HEK293 (cell line): ENCODE data around the gene METTL2B.

Experiments
- EGR2 ChIP-seq: fragments of 450-650 bp; formaldehyde crosslinking; IDR thresholded peaks from 2 replicates; pipeline ENCODE4 v1.5.1; 2016; ENCODE audit warnings: low read depth, missing biosample characterization, missing genetic modification characterization
- GLIS1 ChIP-seq: fragments of 450-650 bp; formaldehyde crosslinking; IDR thresholded peaks from 2 replicates; pipeline ENCODE4 v1.5.1; 2016; ENCODE audit warnings: missing biosample characterization, missing genetic modification characterization
- KLF1 ChIP-seq: fragments of 450-650 bp; formaldehyde crosslinking; IDR thresholded peaks from 2 replicates; pipeline ENCODE4 v1.5.1; 2016; ENCODE audit warnings: missing biosample characterization, missing genetic modification characterization
- KLF8 ChIP-seq: fragments of 450-650 bp; formaldehyde crosslinking; IDR thresholded peaks from 2 replicates; pipeline ENCODE4 v1.5.1; 2016; ENCODE audit warnings: missing biosample characterization, missing genetic modification characterization
- KLF9 ChIP-seq: fragments of 450-650 bp; formaldehyde crosslinking; IDR thresholded peaks from 2 replicates; pipeline ENCODE4 v1.5.1; 2016; ENCODE audit warnings: missing biosample characterization, missing genetic modification characterization, low read depth
- RBAK ChIP-seq: fragments of 450-650 bp; formaldehyde crosslinking; IDR thresholded peaks from 2 replicates; pipeline ENCODE4 v1.5.1; 2016; ENCODE audit warnings: missing biosample characterization, missing genetic modification characterization
- REST ChIP-seq: fragments of 450-650 bp; formaldehyde crosslinking; IDR thresholded peaks from 2 replicates; pipeline ENCODE4 v1.5.1; 2016; ENCODE audit warnings: missing biosample characterization, missing genetic modification characterization
- SP2 ChIP-seq: fragments of 450-650 bp; formaldehyde crosslinking; IDR thresholded peaks from 2 replicates; pipeline ENCODE4 v1.5.1; 2016; ENCODE audit warnings: missing biosample characterization, missing genetic modification characterization
- SP3 ChIP-seq: fragments of 450-650 bp; formaldehyde crosslinking; IDR thresholded peaks from 2 replicates; pipeline ENCODE4 v1.5.1; 2016; ENCODE audit warnings: missing biosample characterization, missing genetic modification characterization
- SP7 ChIP-seq: fragments of 450-650 bp; formaldehyde crosslinking; IDR thresholded peaks from 2 replicates; pipeline ENCODE4 v1.5.1; 2016; ENCODE audit warnings: missing biosample characterization, missing genetic modification characterization
- ZBTB26 ChIP-seq: fragments of 450-650 bp; formaldehyde crosslinking; optimal IDR thresholded peaks from 2 replicates; pipeline ENCODE3; 2016; ENCODE audit warnings: missing biosample characterization, mild to moderate bottlenecking, missing genetic modification characterization
- ZBTB8A ChIP-seq: fragments of 450-650 bp; formaldehyde crosslinking; IDR thresholded peaks from 2 replicates; pipeline ENCODE4 v1.5.1; 2016; ENCODE audit warnings: missing biosample characterization, missing genetic modification characterization
- ZFP3 ChIP-seq: fragments of 450-650 bp; formaldehyde crosslinking; IDR thresholded peaks from 2 replicates; pipeline ENCODE4 v1.5.1; 2016; ENCODE audit warnings: low read depth, missing biosample characterization, missing genetic modification characterization
- ZFP37 ChIP-seq: fragments of 450-650 bp; formaldehyde crosslinking; IDR thresholded peaks from 2 replicates; pipeline ENCODE4 v1.5.1; 2016; ENCODE audit warnings: missing biosample characterization, missing genetic modification characterization
- ZNF18 ChIP-seq: fragments of 450-650 bp; formaldehyde crosslinking; IDR thresholded peaks from 2 replicates; pipeline ENCODE4 v1.5.1; 2016; ENCODE audit warnings: missing biosample characterization, missing genetic modification characterization
- ZNF202 ChIP-seq: fragments of 450-650 bp; formaldehyde crosslinking; IDR thresholded peaks from 2 replicates; pipeline ENCODE4 v1.5.1; 2016; ENCODE audit warnings: missing biosample characterization, missing genetic modification characterization, borderline replicate concordance
- ZNF354C ChIP-seq: fragments of 450-650 bp; formaldehyde crosslinking; IDR thresholded peaks from 2 replicates; pipeline ENCODE4 v1.5.1; 2016; ENCODE audit warnings: missing biosample characterization, missing genetic modification characterization, low read depth, borderline replicate concordance
- ZNF404 ChIP-seq: fragments of 450-650 bp; formaldehyde crosslinking; IDR thresholded peaks from 2 replicates; pipeline ENCODE4 v1.5.1; 2017; ENCODE audit warnings: missing biosample characterization, missing genetic modification characterization
- ZNF473 ChIP-seq: fragments of 450-650 bp; formaldehyde crosslinking; IDR thresholded peaks from 2 replicates; pipeline ENCODE4 v1.5.1; 2017; ENCODE audit warnings: missing biosample characterization, missing genetic modification characterization
- ZNF501 ChIP-seq: fragments of 450-650 bp; formaldehyde crosslinking; IDR thresholded peaks from 2 replicates; pipeline ENCODE4 v1.5.1; 2016; ENCODE audit warnings: missing biosample characterization, missing genetic modification characterization
- ZNF518A ChIP-seq: fragments of 450-650 bp; formaldehyde crosslinking; conservative IDR thresholded peaks from 2 replicates; pipeline ENCODE4 v1.5.1; 2016; ENCODE audit warnings: low read depth, missing biosample characterization, missing genetic modification characterization
- ZNF561 ChIP-seq: fragments of 450-650 bp; IDR thresholded peaks from 2 replicates; pipeline ENCODE4 v1.5.1; 2018; ENCODE audit warnings: missing biosample characterization, missing genetic modification characterization, borderline replicate concordance
- ZNF596 ChIP-seq: fragments of 450-650 bp; IDR thresholded peaks from 2 replicates; pipeline ENCODE4 v1.5.0; 2018; ENCODE audit warnings: missing biosample characterization, mild to moderate bottlenecking, missing genetic modification characterization, moderate library complexity
- ZNF624 ChIP-seq: fragments of 450-650 bp; formaldehyde crosslinking; IDR thresholded peaks from 2 replicates; pipeline ENCODE4 v1.5.1; 2017; ENCODE audit warnings: missing biosample characterization, missing genetic modification characterization
- ZNF785 ChIP-seq: fragments of 450-650 bp; formaldehyde crosslinking; IDR thresholded peaks from 2 replicates; pipeline ENCODE4 v1.5.1; 2016; ENCODE audit warnings: missing biosample characterization, missing genetic modification characterization
- ZSCAN5A ChIP-seq: fragments of 450-650 bp; formaldehyde crosslinking; IDR thresholded peaks from 2 replicates; pipeline ENCODE4 v1.5.1; 2016; ENCODE audit warnings: missing biosample characterization, missing genetic modification characterization
- ZXDB ChIP-seq: fragments of 450-650 bp; formaldehyde crosslinking; IDR thresholded peaks from 2 replicates; pipeline ENCODE4 v1.5.1; 2016; ENCODE audit warnings: missing biosample characterization, missing genetic modification characterization

Gene METTL2B

GRCh38 chr7:128455543-128456254 is 20.8 kb upstream of the METTL2B start, which contains the start of gene HILPDA (continued):
- peak; percentile 30; the same call in 1 of the 2 replicates for TF ChIP-seq REST
- no peak for TF ChIP-seq ZNF596 (tag by site-specific recombination)
- TF ChIP-seq SP7 = peak; percentile 64
- peak; percentile 81; the same call in 1 of the 2 replicates for TF ChIP-seq ZNF561 (tag by site-specific recombination)
- no peak for TF ChIP-seq ZNF202 (tag by site-specific recombination)
- no peak for TF ChIP-seq ZNF624
- TF ChIP-seq ZNF18 (tag by site-specific recombination) = no peak
- peak; percentile 79 for TF ChIP-seq ZBTB8A (tag by site-specific recombination)
- peak; percentile 77 for TF ChIP-seq ZXDB (tag by site-specific recombination)
- TF ChIP-seq KLF1 (tag by site-specific recombination) = peak; percentile 90
- peak; percentile 35; the same call in 1 of the 2 replicates for TF ChIP-seq EGR2 (tag by site-specific recombination)
- TF ChIP-seq ZNF473 (tag by site-specific recombination) = no peak
- no peak for TF ChIP-seq ZNF404
- peak; percentile 86 for TF ChIP-seq SP3 (tag by site-specific recombination)
- 0 out of 2 replicates have a peak, but pooled peaks have one; percentile 49 for TF ChIP-seq ZSCAN5A
- TF ChIP-seq GLIS1 (tag by site-specific recombination) = peak; percentile 98
- peak; percentile 62; the same call in 1 of the 2 replicates for TF ChIP-seq RBAK (tag by site-specific recombination)
- peak; percentile 99 for TF ChIP-seq ZBTB26 (tag by site-specific recombination)
- TF ChIP-seq SP2 = peak; percentile 64
- peak; percentile 94 for TF ChIP-seq KLF8 (tag by site-specific recombination)
- no peak for TF ChIP-seq ZNF354C (tag by site-specific recombination)
- TF ChIP-seq ZFP37 (tag by site-specific recombination) = 0 out of 2 replicates have a peak, but pooled peaks have one; percentile 53
- TF ChIP-seq ZNF785 = peak; percentile 41; the same call in 1 of the 2 replicates
- TF ChIP-seq ZNF501 (tag by site-specific recombination) = peak; percentile 59; the same call in 1 of the 2 replicates
- no peak for TF ChIP-seq ZFP3
- 0 out of 2 replicates have a peak, but pooled peaks have one; percentile 27 for TF ChIP-seq ZNF518A (tag by site-specific recombination)
- TF ChIP-seq KLF9 = peak; percentile 84
